Measurements from ENCODE around the gene ZSWIM2. TPM values are rescaled to one million over a fixed set of nuclear protein-coding genes. Genes with fewer than 3 reads are reported as not detected.

The ZSWIM2 gene
- total RNA-seq, 1 experiment from 2014 or later, result not detected

- Mint-ChIP-seq H3K27ac (ENCODE audit: unreplicated experiment) (no peak overlapping the region), H3K4me1 (ENCODE audit: low read depth, unreplicated experiment) (no peaks in the 10 kb centered on the region), H3K36me3 (ENCODE audit: insufficient read depth, unreplicated experiment) (no peaks in the 10 kb centered on the region), H3K4me3 (ENCODE audit: unreplicated experiment) (no peak overlapping the region), H3K27me3 (ENCODE audit: insufficient read depth, unreplicated experiment) (peaks cover 3% of the 10 kb centered on the region), H3K9me3 (ENCODE audit: unreplicated experiment) (no peaks in the 10 kb centered on the region)
- DNase-seq, result no peak
- H3K36me3 ChIP-seq (ENCODE audit: control insufficient read depth, insufficient read depth, low read length), result no peaks in the 10 kb centered on the region
- H3K27me3 ChIP-seq (replicated peaks; ENCODE audit: control insufficient read depth, insufficient read depth, low read length), result no peaks in the 10 kb centered on the region
- intact Hi-C loops (cut with micrococcal nuclease; ENCODE audit: unreplicated experiment), result no loop called here
- no peak overlapping the region for H3K4me3 ChIP-seq (ENCODE audit: low read depth, low read length)
- TF ChIP-seq, protein P1, sequence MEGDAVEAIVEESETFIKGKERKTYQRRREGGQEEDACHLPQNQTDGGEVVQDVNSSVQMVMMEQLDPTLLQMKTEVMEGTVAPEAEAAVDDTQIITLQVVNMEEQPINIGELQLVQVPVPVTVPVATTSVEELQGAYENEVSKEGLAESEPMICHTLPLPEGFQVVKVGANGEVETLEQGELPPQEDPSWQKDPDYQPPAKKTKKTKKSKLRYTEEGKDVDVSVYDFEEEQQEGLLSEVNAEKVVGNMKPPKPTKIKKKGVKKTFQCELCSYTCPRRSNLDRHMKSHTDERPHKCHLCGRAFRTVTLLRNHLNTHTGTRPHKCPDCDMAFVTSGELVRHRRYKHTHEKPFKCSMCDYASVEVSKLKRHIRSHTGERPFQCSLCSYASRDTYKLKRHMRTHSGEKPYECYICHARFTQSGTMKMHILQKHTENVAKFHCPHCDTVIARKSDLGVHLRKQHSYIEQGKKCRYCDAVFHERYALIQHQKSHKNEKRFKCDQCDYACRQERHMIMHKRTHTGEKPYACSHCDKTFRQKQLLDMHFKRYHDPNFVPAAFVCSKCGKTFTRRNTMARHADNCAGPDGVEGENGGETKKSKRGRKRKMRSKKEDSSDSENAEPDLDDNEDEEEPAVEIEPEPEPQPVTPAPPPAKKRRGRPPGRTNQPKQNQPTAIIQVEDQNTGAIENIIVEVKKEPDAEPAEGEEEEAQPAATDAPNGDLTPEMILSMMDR (IDR thresholded peaks at IDR 0.05; ENCODE audit: insufficient read depth in 1 of 2, low read depth in 1 of 2, low read length in 1 of 2, severe bottlenecking in 1 of 2, unreplicated experiment in 1 of 2), result no peak
- POLR2A ChIA-PET, result no interaction called here
- H3K4me1 ChIP-seq, result no peaks in the 10 kb centered on the region
- no peaks in the 10 kb centered on the region for H3K9me3 ChIP-seq
- CTCF ChIA-PET, result no interaction called here
- no TSS peak for BruUV-seq (replicated peaks)
Measured at GRCh38 chr2:186853951-186854350, 5.0 kb upstream of the ZSWIM2 start.

- H3K27ac Mint-ChIP-seq (ENCODE audit: unreplicated experiment), result no peak overlapping the region
- no peaks in the 10 kb centered on the region for H3K9me3 Mint-ChIP-seq (ENCODE audit: unreplicated experiment)
Measured at GRCh38 chr2:186852508-186852907, 3.5 kb upstream of the ZSWIM2 start.

GRCh38 chr2:186842373-186842772, 6.6 kb downstream of the ZSWIM2 start:
- Histone ChIP-seq H3K9me3 (no peaks in the 10 kb centered on the region), H3K4me3 (ENCODE audit: low read depth, low read length) (no peak overlapping the region), H3K27me3 (replicated peaks; ENCODE audit: control insufficient read depth, insufficient read depth, low read length) (no peaks in the 10 kb centered on the region), H3K4me1 (peaks cover 9% of the 10 kb centered on the region), H3K36me3 (ENCODE audit: control insufficient read depth, insufficient read depth, low read length) (no peaks in the 10 kb centered on the region)
- POLR2A ChIA-PET, result no interaction called here
- BruUV-seq (replicated peaks), result no TSS peak
- no peak for DNase-seq
- TF ChIP-seq, protein P1 (IDR thresholded peaks at IDR 0.05; ENCODE audit: insufficient read depth in 1 of 2, low read depth in 1 of 2, low read length in 1 of 2, severe bottlenecking in 1 of 2, unreplicated experiment in 1 of 2), result no peak
- Mint-ChIP-seq H3K27ac (ENCODE audit: unreplicated experiment) (no peak overlapping the region), H3K4me3 (ENCODE audit: unreplicated experiment) (no peak overlapping the region), H3K9me3 (ENCODE audit: unreplicated experiment) (no peaks in the 10 kb centered on the region), H3K4me1 (ENCODE audit: low read depth, unreplicated experiment) (peaks cover 10% of the 10 kb centered on the region), H3K27me3 (ENCODE audit: insufficient read depth, unreplicated experiment) (no peaks in the 10 kb centered on the region), H3K36me3 (ENCODE audit: insufficient read depth, unreplicated experiment) (no peaks in the 10 kb centered on the region)
- CTCF ChIA-PET, result no interaction called here
- intact Hi-C loops (cut with micrococcal nuclease; ENCODE audit: unreplicated experiment), result no loop called here

More at GRCh38 chr2:186852508-186852907, 3.5 kb upstream of the ZSWIM2 start:
- ChIA-PET POLR2A (no interaction called here), CTCF (no interaction called here)
- H3K4me3 Mint-ChIP-seq (ENCODE audit: unreplicated experiment), result no peak overlapping the region
- H3K4me1 Mint-ChIP-seq (ENCODE audit: low read depth, unreplicated experiment), result no peaks in the 10 kb centered on the region
- intact Hi-C loops (cut with micrococcal nuclease; ENCODE audit: unreplicated experiment), result no loop called here
- TF ChIP-seq, protein P1 (IDR thresholded peaks at IDR 0.05; ENCODE audit: insufficient read depth in 1 of 2, low read depth in 1 of 2, low read length in 1 of 2, severe bottlenecking in 1 of 2, unreplicated experiment in 1 of 2), result no peak
- Histone ChIP-seq H3K4me1 (no peaks in the 10 kb centered on the region), H3K9me3 (no peaks in the 10 kb centered on the region), H3K4me3 (ENCODE audit: low read depth, low read length) (no peak overlapping the region), H3K36me3 (ENCODE audit: control insufficient read depth, insufficient read depth, low read length) (no peaks in the 10 kb centered on the region), H3K27me3 (replicated peaks; ENCODE audit: control insufficient read depth, insufficient read depth, low read length) (no peaks in the 10 kb centered on the region)
- DNase-seq, result no peak
- BruUV-seq (replicated peaks), result no TSS peak
- H3K27me3 Mint-ChIP-seq (ENCODE audit: insufficient read depth, unreplicated experiment), result peaks cover 3% of the 10 kb centered on the region
- no peaks in the 10 kb centered on the region for H3K36me3 Mint-ChIP-seq (ENCODE audit: insufficient read depth, unreplicated experiment)
